Measurements from ENCODE around the gene RUNDC3A. TPM values are rescaled to one million over a fixed set of nuclear protein-coding genes. Genes with fewer than 3 reads are reported as not detected.
A peak's percentile ranks its signal among the peaks of the same experiment; 100 is the strongest.
"Not testable (repeated sequence)": the region's sequence is repeated elsewhere in the genome, so short reads cannot be mapped to it uniquely, and the experiment has no call there.

Gene RUNDC3A
- total RNA-seq, 1 donor from 2014 or later = 3.3 TPM

DNA sequence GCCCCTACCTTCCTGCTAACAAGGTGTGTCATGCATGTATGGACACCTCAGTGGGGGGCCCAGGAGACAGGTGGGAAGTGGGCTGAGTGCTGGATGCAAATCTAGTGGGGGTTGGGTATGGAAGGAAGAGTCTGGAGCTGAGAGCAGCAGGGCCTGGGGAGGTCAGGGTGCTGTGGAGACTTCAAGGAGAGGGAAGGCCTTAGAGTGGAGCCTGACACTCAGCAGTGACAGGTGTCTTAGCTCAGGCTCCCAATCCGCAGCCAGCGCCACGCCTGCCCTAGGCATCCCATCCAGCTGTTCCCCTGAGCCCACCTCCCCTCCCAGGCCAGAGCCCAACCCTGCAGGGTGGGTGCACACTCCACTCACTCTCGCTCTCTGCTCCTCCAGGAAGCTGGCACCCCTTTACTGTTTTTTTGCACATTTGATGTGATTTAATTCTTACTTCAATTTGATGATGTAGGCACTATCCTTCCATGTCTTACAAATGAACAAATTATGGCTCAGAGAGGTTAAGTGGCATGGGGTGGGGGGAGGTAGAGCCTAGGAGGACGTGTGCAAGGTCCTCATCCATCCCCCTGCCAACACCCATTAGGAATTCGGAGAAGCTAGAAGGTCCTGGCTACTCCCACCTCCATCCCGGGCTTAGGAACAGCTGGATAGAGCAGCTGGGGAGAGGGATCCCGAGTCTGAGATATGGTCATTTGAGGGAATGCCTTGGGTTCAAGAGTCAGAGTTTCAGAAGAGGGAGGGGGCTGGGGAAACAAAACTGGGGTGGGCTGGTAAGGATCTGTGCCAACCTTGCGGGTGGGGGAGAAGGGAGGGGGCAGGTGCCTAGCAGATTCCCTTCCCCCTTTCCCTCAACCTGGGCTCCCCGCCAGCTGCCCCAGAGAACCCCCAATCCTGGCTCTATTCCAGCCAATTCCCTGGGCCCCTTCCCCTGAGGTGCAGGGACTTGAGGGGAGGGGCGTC, 53.2 kb downstream of the RUNDC3A start:
- peaks cover 8% of the 10 kb centered on the region for H3K27me3 ChIP-seq (ENCODE audit: control insufficient read depth, insufficient read depth, low read length)
- no peaks in the 10 kb centered on the region for H3K36me3 ChIP-seq (ENCODE audit: control insufficient read depth, insufficient read depth, low read length)
- DNase-seq (ENCODE audit: low read depth) = no peak
- no peak overlapping the region for H3K4me3 ChIP-seq (ENCODE audit: low read depth, low read length)
- TF ChIP-seq, protein P1, sequence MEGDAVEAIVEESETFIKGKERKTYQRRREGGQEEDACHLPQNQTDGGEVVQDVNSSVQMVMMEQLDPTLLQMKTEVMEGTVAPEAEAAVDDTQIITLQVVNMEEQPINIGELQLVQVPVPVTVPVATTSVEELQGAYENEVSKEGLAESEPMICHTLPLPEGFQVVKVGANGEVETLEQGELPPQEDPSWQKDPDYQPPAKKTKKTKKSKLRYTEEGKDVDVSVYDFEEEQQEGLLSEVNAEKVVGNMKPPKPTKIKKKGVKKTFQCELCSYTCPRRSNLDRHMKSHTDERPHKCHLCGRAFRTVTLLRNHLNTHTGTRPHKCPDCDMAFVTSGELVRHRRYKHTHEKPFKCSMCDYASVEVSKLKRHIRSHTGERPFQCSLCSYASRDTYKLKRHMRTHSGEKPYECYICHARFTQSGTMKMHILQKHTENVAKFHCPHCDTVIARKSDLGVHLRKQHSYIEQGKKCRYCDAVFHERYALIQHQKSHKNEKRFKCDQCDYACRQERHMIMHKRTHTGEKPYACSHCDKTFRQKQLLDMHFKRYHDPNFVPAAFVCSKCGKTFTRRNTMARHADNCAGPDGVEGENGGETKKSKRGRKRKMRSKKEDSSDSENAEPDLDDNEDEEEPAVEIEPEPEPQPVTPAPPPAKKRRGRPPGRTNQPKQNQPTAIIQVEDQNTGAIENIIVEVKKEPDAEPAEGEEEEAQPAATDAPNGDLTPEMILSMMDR (IDR thresholded peaks at IDR 0.05; ENCODE audit: insufficient read depth, low read length, poor library complexity, severe bottlenecking) = no peak

DNA sequence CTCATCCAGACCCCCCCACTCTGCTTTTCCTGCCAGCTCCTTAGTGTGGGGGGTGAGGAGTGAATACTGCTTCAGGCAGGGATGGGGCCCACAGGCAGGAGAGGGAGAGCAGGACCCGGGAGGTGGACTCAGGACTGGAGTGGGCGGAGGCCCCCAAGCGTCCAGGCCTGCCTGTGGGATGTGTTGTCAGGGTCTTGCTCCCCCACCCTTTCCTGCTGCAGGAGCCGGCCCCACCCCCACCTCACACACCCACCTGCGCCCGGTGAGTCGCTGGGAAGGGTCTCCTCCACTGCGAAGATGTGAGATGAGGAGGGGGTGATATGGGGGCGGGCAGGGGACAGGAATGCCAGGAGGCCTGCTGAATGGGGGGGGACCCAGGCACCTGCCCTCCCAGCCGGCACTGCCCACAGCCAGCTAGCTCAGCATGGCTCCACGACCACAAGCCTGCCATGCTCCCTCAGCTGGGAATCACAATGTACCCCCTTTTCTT, 54.1 kb downstream of the RUNDC3A start:
- no peak for DNase-seq (ENCODE audit: low read depth)
- H3K36me3 ChIP-seq (ENCODE audit: control insufficient read depth, insufficient read depth, low read length) = no peaks in the 10 kb centered on the region
- peak overlapping the region; percentile 76 for H3K4me3 ChIP-seq (ENCODE audit: low read depth, low read length)
- TF ChIP-seq, protein P1 (IDR thresholded peaks at IDR 0.05; ENCODE audit: insufficient read depth, low read length, poor library complexity, severe bottlenecking) = no peak
- peaks cover 8% of the 10 kb centered on the region for H3K27me3 ChIP-seq (ENCODE audit: control insufficient read depth, insufficient read depth, low read length)

DNA sequence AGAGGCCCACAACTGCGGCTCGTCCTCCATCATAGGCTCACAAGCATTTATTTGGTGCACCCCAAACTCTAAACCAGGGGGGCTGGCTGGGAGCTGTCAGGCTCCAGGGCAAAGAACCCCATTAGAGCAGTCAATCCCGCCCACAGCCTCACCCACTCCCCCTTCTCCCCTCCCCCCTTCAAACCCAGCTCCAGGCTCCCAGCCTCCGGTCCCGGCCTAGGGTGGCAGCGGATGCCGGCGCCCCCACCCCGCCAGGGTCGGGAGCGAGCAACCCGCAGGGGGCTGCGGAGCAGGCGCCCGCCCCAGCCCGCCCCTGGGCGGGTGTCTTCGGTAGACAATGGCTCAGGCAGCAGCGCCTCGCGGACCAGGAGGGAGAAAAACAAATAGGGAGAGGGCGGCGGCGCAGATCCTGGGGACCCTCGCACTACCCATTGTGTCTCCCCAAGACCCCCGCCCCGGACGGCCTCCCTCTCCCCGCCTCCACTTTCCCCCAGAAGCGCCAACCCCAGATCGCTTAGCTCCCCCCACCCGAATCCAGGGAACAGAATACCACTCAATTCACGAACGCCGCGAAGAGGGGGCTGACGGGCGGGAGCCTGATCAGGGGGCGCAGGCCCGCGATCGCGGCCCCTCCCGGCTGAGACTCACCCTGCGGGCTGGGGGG, 54.7 kb downstream of the RUNDC3A start:
- TF ChIP-seq, protein P1 (IDR thresholded peaks at IDR 0.05; ENCODE audit: insufficient read depth, low read length, poor library complexity, severe bottlenecking) = no peak
- Histone ChIP-seq H3K4me3 (ENCODE audit: low read depth, low read length) (peak overlapping the region; percentile 76), H3K36me3 (ENCODE audit: control insufficient read depth, insufficient read depth, low read length) (no peaks in the 10 kb centered on the region), H3K27me3 (ENCODE audit: control insufficient read depth, insufficient read depth, low read length) (peaks cover 8% of the 10 kb centered on the region)
- no peak for DNase-seq (ENCODE audit: low read depth)

DNA sequence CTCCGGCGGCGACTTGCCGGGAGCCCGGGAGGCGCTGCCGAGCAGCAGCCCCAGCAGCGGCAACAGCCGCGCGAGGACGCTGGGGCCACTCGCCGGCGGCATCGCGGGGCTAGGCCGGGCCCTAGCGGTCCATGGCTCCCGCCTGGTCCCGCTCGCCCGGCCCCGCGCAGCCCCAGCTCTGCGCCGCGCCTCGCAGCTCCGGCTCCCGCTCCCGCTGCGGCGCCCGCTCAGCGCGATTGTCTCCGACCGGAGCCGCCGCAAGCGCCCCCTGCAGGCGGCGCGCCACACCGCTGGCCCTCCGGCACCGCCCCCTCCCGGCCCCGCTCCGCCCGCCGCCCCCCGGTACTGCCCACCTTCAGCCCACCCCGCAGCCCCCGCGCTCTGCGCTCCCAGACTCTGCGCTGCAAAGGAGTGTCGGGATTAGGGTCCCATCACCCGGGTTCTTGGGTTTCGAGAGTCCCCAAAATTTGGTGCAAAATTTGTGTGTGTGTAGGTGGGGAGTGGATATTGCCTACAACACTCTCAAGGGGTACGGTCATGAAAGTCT, 55.3 kb downstream of the RUNDC3A start, which contains the start of gene FAM171A2:
TSS of gene FAM171A2 (minus strand) at position 241 of the 547 bp plus-strand sequence. CDS start at position 102, 139 bp downstream.
- no peak for DNase-seq (ENCODE audit: low read depth)
- Histone ChIP-seq H3K4me3 (ENCODE audit: low read depth, low read length) (peak within 1 kb of the TSS; percentile 76), H3K36me3 (ENCODE audit: control insufficient read depth, insufficient read depth, low read length) (no peaks in the 10 kb centered on the region), H3K27me3 (ENCODE audit: control insufficient read depth, insufficient read depth, low read length) (peaks cover 8% of the 10 kb centered on the region)
- TF ChIP-seq, protein P1 (IDR thresholded peaks at IDR 0.05; ENCODE audit: insufficient read depth, low read length, poor library complexity, severe bottlenecking) = peak; percentile 6

DNA sequence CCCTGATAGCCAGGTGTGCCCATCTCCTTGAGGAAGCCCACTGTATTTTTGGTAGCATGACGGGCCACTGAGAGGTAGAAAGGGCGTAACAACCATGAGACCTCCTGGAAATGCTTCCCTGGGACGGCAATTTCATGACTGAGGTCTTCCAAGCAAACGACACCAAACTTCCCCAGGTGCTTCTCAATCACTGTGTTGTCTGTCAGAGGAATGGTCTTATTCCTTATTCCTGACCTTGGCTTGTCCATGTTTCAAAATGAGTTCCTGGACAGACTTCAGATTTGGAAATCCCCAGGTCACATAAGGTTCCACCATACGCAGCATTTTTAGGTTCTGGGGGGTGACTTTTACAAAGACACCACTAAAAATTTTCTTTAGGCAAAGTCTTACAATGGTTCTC, 56.6 kb downstream of the RUNDC3A start:
- not testable (repeated sequence) for H3K36me3 ChIP-seq (ENCODE audit: control insufficient read depth, insufficient read depth, low read length); H3K27me3 ChIP-seq (ENCODE audit: control insufficient read depth, insufficient read depth, low read length); H3K4me3 ChIP-seq (ENCODE audit: low read depth, low read length); DNase-seq (ENCODE audit: low read depth)
